Measurements from ENCODE around the gene OCA2.
"Not testable (repeated sequence)": the region's sequence is repeated elsewhere in the genome, so short reads cannot be mapped to it uniquely, and the experiment has no call there.

OCA2 gene

GRCh38 chr15:27763514-27763913, 335.6 kb downstream of the OCA2 start:
- DNase-seq, result no peak

DNA sequence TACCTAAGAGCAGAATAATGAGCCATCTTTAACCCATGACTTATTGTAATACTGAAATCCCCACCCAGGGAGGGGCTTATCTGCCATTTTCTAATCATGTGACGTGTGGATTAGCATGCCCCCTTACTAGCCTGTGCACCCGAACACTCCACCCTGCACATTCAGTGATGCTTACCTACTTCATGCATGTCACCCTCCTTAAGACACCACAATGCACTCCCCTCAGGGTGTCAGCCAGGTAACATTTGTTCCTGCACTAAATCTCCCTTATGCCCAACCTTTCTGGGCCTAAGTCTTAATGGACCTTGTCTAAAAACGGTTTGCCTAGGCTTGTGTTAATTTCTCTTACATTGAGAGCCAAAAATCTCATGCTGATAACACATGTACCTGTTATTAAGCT, 336.6 kb downstream of the OCA2 start:
- no peak for DNase-seq

GRCh38 chr15:27757052-27757451, 342.1 kb downstream of the OCA2 start:
- no peak for DNase-seq

- DNase-seq, result no peak
Observed at GRCh38 chr15:27752691-27753090, 346.4 kb downstream of the OCA2 start.

GRCh38 chr15:27747997-27748396, 351.1 kb downstream of the OCA2 start:
- DNase-seq, result no peak

- DNase-seq, result no peak
Observed at GRCh38 chr15:27746401-27746955, 352.6 kb downstream of the OCA2 start.

DNA sequence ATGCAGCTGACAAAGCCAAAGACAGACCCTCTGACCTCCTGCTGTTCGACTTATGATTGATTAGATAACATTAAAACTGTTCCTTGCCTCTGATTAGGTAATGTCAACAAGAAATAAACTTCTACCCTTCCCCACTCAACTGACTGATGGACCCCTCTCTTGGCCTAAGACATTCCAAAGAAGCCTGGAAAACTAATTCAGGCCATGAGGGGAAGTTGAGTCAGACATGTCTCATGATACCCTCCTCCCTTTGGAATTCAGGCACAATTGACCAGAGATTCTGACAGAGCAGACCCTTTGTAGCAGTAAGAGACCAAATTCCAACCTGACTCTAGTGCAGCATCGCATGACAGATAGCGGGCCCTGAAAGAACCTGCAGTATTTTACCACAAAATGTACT, 354.5 kb downstream of the OCA2 start:
- DNase-seq, result no peak

DNA sequence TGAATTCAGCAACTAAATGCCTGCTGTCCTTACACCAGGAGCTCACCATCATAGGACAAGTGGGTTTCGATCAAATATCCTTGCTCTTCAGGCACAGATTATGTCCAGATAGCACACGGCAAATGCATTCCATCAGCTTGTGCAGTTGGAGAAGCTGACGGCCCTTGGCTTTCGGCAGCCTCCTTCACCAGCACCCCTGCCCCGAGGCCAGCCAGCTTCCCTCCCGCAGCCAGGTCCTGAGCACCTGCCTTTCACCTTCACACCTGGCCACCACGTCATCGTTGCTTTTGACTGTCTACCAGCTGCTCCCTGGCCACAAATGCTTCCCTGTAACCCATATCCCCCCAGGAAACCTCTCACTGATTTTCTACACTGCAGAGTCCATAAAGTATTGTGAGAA, 355.5 kb downstream of the OCA2 start:
- DNase-seq, result no peak

DNA sequence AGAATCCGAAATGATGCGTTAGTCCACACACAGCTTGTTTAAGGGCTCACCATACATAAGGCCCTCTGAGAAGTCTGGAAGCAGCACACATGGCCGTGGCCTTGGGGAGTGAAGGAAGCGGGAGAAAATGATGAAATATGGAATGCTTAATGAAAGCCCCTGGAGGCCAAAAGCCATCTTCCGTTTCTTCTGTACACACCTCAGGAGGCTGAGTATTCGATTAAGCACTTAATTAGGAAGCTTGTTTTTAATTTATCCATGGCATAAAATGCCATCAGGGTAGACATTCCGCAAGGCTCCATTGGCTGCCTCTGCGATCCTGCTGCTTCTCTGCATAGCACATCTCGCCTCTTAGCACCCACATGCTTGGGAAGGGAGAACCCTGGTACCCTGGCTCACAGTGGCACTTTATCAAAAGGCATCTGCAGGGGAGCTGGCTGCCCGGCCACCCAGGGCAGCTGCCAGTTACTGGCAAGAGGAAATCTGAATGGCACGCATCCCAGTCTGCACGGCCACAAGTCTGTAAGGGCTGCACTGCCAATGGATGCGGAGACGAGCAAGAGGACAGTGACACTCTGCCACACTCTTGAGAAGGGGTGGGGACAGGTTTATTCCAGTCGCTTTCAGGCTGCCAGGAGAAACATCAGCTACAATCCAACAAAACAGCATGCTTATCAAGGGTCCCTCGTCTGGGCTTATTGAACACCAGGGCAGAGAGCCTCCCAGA, 356.2 kb downstream of the OCA2 start:
- no peak for DNase-seq

- no peak for DNase-seq
Observed at GRCh38 chr15:27741226-27741860, 357.8 kb downstream of the OCA2 start.

DNA sequence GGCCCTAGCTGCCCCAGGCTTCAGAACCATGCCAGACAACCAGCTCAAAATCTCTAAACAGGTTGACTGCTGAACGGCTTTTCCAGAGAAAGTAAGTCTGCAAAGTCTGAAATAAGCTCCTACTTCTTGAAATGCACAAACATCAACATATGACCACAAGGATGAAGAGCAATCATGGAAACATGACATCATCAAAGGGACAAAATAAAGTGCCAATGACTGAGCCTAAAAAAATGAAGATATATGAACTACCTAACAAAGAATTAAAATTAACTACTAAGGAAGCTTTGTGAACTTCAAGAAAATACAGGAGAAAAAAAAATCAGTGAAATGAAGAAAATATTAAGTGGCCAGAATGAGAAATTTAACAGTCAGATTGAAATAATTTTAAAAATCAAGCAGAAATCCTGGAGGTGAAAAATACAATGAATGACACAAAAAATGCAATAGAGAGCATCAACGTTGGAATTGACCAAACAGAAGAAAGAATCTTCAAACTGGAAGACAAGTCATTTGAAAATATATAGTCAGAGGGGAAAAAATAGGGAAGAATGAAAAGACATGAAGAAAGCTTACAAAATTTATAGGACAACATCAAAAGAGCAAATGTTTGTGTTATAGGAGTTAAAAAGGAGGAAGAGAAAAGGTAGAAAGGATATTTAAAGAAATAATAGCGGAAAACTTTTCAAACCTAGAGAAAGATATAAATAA, 364.2 kb downstream of the OCA2 start:
- DNase-seq, result no peak

DNA sequence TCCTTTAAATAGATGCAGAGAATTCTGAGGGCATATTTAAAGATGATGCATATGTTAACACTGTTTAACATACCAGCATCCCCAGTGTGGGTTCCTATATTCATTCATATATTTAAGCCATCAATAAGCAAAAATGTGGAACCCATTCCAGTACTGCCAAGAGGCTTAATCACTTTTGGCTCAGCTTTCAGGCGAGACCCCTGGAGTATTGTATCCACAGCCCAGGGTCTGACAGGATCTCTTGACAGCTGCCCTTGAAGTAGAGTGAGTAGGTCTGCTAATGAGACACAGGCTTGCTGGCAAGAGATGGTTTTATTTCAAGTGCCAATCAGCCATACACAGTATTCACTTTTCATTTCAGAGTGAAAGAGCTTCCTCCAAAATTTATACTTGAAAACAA, 367.3 kb downstream of the OCA2 start:
- no peak for DNase-seq

GRCh38 chr15:27730868-27731267, 368.2 kb downstream of the OCA2 start:
- no peak for DNase-seq

DNA sequence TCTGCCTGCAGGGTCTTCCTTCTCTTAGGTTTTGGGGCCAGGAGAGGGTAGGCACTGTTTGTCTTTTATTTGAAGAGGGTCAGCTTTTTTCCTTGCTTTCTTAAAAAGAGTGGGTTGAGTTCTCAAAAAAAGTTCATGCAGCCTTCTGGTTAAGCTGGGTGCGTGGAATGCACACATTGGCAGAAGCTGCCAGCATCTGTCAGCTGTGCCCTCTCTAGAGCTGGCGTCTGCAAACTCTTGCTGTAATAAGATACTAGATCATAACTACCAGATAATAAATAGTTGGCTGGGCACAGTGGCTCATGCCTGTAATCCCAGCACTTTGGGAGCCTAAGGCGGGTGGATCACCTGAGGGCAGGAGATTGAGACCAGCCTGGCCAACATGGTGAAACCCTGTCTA, 373.4 kb downstream of the OCA2 start:
- DNase-seq, result no peak

GRCh38 chr15:27723821-27724220, 375.3 kb downstream of the OCA2 start:
- DNase-seq, result no peak

GRCh38 chr15:27722102-27722501, 377.0 kb downstream of the OCA2 start:
- DNase-seq, result no peak

DNA sequence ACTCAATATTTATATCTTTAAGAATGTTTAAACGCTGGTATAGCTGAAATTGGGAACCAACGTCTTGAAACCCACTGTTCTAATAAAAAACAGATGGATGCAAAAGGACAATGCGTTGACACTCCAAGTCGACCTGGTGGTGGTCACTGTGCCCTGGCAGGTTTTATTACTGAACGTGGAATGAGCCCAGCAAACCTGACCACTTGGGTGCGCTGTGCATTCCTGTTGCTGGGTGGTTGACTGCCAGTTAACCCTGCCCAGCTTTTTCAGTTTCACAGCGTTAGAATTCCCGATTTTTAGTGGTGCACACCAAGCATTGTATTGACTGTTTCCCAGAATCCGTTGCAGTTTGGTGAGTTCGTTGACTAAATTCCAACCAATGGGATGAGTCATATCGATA, 384.4 kb downstream of the OCA2 start:
- DNase-seq, result no peak

GRCh38 chr15:27713850-27714249, 385.3 kb downstream of the OCA2 start:
- not testable (repeated sequence) for DNase-seq

DNA sequence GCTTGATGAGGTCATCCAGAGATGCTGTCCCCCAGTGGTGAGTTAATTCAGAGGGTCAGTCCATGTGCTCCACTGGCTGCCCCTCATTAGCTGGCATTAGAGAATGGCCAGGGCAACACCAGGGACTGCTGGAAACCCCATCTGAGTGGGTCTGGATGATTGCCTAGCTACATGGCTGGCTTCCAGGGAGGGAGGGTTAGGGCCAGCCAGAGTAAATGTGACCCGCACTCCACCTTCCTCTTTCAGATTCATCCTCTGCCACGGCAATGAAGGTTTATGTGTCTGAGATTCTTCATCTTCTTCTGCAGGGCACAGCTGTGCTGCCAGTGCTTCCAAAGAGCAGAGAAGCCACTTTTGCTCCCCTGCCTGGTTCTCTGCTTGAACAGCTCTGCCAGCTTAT, 391.9 kb downstream of the OCA2 start:
- no peak for DNase-seq

DNA sequence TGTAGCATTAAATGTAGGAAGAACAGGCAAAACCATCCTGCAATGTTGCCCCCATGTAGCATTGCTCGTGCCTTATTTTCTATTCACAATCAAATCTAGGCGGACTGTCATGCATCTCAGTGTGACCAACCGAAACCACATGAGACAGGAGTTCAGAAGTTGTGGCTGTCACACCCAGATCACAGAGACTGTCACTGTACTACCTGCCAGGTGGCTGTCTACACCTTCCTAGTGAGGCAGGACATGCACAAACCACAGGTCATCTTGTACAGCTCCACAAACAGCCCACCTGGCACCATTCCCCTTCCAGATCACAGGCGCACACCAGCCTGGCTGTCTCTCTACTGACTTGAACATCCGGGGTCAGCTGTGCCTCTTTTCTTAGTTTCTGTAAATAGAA, 392.8 kb downstream of the OCA2 start:
- no peak for DNase-seq

DNA sequence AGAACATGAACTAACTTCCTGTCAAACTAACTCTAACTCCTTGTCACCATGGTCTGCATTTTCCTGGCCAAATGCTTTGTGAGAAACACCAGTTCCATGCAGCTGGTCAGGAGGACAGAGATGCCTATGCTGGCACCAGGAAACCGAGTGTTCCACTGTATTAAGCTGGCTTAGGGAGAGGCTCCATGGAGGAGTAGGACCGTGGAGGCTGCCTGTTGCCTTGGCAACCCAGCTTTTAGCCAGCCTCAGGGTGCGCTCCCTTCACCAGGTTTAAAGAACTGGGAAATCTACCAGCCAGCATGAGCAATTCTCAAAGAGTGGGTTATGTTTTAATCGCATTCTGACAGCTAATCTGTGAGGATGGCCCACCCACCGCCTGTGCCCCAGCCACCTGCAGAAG, 394.1 kb downstream of the OCA2 start:
- no peak for DNase-seq
